Measurements from ENCODE around the gene BIRC5.
"Not testable (repeated sequence)": the region's sequence is repeated elsewhere in the genome, so short reads cannot be mapped to it uniquely, and the experiment has no call there.

Gene BIRC5

DNA sequence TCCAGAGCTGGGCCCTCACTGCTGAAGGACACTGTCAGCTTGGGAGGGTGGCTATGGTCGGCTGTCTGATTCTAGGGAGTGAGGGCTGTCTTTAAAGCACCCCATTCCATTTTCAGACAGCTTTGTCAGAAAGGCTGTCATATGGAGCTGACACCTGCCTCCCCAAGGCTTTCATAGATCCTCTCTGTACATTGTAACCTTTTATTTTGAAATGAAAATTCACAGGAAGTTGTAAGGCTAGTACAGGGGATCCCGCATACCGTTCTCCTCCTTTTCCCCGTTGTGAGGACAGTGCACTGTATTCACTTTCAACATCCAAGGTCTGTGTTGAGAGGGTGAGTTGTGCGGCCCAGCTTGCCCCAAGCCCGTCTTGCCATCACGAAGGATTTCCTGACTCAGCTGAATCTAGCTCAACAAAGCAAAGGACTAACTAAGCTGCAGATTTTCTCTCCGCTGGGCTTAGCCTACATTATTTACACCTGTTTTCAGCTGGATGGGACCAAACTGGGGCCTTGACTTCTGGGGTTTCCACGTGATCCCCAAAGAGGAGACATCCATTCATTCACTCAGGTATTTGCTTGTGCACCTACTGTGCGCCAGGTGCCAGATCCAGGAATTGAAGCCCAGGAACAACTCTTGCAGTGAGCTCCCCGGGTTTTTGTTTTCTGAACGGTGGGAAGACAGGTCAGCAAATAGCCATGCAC lies 12.2 kb downstream of the BIRC5 start:
- no peak for DNase-seq

DNA sequence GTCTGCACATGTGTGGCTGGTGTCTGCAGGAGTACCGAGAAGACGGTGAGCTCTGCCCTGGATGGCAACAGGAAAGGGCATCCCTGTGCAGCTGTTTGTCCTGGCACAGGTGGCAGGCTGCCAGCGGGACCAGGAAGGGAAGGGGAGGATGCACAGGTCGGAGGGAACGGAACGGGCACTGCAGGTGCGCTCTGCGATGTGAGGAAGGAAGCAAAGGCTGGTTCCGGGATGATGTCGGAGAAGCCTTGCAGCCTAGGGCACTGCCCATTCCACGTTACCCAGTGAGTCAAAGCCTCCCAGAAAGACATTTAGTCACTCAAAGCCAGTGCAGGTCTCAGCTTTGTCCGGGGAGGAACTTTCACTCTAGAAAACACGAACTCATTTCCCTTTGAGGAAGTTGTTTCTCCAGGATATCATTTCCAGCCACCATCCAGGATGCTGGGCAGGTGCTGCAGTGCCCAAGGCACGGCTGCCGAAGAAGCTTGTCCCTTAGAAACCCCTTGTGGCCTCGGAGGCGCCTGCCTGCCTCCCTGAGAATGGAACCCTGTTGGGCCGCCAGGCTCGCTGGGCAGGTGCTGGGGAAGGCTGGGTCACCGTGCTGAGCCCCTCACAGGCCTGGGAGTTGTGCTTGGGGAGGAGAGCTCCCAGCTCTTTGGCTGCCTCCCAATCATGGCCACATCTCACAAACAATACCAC lies 12.9 kb downstream of the BIRC5 start:
- DNase-seq: no peak

DNA sequence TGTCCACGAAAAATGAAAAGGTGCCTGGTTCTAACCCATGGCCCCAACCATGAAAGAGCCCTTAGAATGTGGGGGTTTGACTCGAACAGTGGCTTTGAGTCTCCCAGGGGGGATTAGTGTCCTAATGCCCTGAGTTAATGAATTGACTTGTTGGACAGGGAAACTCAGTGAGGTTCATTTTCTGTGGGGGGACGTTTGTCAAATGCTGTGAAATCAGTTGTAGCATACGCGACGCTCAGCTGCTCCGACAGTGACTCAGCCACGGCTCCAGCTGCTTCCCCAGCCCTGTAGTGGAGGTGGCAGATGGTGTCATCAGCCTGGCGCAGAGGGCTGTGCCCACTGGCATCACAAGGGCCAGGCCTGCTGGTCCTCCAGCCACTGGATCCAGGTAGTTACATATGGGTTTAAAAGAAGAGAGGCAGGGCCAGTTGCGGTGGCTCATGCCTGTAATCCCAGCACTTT lies 13.4 kb downstream of the BIRC5 start:
- no peak for DNase-seq

DNA sequence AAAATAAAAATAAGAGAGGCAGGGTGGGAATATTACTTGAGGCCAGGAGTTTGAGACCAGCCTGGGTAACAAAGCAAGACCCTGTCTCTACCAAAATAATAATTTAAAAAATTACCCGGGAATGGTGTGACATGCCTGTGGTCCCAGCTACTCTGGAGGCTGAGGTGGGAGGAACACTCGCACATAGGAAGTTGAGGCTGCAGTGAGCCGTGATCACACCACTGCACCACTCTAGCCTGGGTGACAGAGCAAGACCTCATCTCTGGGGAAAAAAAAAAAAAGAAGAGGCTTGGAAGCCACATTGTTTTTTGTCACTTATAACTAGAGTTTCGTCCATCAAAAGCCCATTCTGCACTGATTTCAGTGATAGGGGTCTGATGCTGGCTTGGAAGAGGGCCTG lies 14.1 kb downstream of the BIRC5 start:
- no peak for DNase-seq

DNA sequence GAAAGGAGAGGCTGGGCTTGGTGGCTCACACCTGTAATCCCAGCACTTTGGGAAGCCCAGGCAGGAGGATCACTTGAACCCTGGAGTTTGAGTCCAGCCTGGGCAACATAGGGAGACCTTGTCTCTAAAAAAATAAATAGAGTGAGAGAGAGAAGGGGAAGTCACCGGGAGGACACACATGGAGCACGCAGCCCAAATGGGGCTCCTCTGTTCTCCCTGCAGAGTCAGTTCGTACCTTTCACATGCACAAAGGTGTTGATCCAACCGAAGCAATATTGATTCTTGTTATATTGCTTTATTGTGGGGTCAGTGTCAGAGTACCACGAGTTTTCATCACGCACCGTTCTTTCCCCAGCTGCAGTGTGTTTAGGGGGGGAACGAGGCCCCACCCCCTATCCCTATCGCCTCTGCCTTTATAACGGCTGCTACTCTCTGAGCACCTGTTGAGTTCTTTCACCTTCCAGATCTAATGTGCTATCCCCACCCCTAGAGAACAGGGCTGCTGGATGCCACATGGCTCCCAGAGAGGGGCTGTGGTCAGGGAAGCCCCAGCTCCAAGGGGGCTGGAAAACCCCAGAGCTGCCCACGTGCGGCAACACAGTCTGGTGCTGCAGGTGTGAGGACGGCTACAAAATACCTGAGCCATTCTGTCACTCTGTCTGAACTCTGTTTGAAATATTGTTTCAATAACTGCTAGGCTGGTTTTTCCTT lies 16.4 kb downstream of the BIRC5 start:
- no peak for DNase-seq

DNA sequence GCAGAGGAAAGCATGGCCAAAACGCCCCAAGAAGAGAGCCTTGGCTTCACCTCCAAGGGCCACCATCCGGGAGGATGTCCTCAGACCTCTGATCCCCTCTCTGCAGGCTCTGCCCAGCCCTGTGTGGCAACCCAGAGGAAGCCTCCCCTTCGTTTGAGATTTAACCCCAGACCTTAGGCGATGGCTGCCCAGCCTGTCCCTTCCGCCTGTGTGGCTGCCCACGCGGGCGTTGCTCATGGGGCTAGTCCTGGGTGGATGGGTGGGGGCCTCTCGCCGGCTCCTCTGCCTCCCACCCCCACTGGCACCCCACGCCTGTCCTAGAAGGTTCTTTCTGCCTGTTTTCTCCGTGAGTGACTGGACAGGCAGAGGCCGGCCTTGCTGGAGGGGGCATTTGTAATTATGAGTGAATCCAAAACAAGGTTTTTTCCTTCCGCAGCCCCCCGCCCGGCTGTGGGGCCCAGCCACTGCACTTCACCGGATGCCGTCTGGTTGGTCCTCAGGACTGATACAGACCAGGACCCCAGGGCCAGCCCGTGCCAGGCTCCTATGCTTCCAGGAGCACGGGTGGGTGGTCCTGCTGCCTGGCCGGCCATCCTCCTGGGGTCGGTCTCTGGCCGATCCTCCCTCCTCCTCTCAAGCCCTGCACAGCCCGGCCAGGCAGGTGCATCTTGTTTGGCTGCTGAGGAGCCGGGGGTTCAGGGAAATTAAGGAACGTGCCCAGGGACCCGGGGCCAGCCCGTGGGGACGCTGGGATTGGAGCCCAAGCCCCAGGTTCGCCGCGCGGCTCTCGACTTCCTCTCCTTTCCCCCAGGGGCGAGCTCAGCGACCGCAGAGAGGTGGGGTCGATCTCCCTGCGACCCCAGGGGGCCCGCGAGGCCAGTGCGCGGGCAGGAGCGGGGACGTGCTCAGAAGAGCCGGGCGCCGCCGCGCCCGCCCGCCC lies 17.2 kb downstream of the BIRC5 start, which contains the start of gene TMEM235:
Gene TMEM235, plus strand, starts transcription at position 636 of the 940 bp plus-strand sequence. CDS start 393 bp downstream, outside the sequence.
- DNase-seq: no peak

DNA sequence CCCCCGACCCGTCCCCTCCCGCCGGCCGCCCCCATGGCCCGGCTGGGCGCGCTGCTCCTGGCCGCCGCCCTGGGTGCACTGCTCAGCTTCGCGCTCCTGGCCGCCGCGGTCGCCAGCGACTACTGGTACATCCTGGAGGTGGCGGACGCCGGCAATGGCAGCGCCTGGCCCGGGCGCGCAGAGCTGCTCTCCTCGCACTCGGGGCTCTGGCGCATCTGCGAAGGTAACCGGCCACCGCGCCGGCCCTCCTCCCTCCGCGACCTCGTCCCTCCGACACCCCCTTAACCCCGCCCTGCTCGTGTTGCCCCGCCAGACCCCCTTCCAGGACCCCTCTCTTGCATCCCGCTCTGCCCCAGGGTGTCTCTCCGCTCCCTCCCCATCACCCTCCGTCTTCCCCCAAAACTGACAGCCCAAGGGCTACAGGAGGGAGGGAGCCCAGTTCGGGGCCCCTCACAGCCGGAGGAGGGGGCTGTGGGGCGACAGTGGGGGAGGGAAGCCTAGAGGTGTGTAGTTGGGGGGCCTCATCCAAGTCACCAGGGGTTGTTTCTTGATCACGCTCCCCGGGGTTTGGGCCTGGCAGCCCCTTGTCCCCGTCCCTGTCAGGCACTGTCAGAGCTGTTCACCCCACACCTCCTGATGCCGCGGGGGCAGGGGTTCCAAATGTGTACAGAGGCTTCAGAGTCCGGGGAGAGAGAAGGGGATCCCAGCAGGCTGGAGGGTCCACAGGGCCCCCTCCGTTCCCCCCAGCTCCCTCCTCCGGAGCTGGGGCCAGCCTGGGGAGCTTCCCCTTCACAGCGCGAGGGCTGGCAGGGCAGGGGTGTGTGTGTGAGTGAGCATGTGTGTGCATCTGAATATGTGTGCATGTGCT lies 18.2 kb downstream of the BIRC5 start:
- DNase-seq: no peak

DNA sequence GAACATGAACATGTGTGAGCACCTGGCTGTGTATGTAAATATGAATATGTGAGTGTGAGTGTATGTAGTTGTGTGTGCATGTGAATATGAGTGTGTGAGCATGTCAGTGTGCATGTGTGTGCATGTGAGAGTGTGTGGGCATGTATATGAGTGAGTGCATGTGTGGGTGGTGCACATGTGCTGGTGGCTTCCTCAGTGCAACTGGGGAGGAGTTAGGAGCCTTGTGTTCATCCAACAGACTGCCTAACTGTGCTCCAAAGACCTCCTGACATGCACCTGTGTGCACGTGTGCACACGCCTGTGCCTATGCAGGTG lies 18.8 kb downstream of the BIRC5 start:
- DNase-seq: no peak

DNA sequence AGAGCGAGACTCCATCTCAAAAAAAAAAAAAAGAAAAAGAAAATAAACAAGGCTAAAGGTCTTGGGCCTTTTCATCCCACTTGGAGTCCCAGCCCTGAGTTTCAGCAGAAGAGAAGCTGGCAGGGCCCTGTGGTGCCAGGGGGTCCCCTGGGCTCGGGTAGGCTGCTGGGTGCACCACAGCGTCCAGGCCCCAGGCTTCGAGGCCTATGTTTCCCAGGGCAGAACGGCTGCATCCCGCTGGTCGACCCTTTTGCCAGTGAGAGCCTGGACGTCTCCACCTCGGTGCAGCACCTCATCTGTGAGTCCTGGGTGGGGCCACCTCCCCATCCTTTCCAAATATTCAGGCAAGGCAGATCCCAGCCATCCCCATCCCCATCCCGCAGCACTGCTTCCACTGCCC lies 19.6 kb downstream of the BIRC5 start:
- no peak for DNase-seq

DNA sequence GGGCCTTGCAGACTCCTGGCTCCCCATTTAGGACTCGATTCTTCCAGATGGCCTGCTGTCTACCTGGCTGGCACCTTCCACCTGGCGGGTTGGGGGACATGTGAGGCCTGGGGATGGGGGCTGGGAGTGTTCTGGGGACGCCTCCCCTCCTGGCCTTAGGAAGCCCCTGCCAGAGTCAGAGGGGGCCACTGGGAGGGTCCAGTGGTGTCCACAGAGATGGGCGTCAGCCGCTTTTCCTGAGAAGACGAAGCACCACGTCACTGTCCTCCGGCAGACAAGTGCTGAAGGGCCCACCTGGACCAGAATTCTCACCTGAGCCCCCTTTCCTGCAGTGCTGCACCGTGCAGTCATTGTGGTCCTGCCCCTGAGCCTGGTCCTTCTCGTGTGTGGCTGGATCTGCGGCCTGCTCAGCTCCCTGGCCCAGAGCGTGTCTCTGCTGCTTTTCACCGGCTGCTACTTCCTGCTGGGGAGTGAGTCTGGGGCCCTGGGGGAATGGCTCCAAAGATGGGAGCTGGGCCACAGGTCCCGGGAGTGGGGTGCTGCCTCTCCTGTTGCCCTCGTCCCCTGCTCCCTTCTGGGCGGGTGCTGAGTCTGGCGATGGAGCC lies 20.3 kb downstream of the BIRC5 start:
- no peak for DNase-seq

DNA sequence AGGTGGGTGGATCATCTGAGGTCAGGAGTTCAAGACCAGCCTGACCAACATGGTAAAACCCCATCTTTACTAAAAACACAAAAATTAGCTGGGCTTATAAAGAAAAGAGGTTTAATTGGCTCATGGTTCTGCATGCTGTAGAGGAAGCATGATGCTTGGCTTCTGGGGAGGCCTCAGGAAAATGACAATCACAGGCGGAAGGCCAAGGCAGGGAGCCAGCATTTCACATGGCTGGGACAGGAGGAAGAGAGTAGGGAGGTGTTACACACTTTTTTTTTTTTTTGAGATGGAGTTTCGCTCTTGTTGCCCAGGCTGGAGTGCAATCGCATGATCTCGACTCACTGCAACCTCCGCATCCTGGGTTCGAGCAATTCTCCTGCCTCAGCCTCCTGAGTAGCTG lies 21.0 kb downstream of the BIRC5 start:
- DNase-seq: not testable (repeated sequence)

DNA sequence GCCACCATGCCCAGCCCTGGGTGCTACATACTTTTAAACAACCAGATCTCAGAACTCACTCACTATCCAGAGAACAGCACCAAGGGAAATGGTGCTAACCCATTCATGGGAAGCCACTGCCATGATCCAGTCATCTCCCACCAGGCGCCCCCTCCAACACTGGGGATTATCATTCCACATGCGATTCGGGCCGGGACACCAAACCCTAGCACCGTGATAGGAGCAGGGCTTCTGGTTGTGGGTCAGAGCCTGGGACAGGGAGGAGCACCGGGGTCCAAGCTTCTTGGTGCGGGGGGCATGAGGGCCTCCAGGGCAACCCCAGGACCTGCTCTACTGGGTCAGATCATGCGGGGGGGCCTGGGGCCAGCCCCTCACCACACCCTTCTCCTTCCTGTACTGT lies 21.8 kb downstream of the BIRC5 start:
- no peak for DNase-seq

DNA sequence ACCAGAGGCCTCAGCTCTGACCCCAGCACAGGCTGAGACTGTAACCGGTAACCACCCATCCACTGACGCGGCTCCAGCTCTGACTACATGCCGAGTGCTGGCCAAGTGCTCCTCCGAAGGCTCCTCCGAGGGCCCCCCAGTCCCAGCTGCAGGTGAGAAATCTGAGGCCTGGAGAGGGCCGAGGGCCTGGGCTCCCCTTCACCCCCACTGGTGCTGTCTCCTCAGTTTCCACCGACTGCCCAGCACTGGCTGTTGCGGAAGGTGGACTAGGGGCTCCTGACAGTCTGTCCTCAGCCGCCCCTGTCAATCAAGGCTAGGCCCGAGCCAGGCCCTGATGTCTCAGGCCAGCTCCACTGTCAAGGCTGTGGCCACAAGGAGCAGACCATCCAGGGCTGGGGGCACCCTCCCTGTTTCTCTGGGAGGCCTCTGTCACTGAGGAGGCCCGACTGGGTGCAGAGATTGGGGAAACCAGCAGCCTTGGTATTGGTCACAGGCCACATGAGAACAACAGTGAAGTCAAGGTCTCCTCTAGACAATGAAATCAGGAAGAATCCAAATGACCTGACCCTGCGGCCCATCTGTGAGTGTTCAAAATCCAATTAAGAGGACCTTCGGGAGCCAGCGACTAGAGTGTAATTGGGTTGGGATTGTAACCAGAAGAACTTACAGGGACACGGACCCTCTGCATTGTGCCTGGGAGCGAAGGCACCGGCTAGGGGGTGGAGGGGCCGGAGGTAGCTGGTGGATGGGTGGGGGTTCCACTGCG lies 22.5 kb downstream of the BIRC5 start:
- DNase-seq: no peak

DNA sequence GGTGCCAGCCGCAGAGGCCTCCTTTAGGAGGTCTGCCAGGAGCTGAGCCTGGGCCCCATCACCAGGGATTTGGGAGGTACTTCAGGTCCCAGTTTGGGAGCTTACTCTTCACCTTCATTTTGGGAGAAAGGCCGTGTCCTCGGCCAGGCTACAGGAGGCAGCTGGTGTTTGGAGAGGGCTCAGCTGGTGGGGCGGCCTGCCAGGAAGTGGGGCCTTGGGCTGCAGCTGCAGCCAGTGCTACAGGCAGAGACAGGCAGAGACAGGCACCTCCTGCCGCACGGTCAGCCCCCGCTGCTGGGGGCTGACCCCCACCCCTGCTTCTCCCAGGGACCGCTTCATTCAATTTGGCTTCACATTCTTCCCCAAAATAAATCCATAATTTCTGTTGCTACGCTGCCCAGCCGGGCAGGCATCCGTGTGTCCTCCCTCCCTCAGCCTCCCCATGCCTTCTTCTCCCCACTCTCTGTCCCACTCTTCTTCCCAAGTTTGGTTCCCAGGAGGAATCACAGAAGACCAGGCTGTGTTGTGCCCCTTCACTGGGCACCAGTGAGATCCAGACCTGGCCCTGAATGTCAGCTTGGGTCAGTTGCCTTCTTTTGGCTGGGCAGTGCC lies 23.5 kb downstream of the BIRC5 start:
- no peak for DNase-seq

DNA sequence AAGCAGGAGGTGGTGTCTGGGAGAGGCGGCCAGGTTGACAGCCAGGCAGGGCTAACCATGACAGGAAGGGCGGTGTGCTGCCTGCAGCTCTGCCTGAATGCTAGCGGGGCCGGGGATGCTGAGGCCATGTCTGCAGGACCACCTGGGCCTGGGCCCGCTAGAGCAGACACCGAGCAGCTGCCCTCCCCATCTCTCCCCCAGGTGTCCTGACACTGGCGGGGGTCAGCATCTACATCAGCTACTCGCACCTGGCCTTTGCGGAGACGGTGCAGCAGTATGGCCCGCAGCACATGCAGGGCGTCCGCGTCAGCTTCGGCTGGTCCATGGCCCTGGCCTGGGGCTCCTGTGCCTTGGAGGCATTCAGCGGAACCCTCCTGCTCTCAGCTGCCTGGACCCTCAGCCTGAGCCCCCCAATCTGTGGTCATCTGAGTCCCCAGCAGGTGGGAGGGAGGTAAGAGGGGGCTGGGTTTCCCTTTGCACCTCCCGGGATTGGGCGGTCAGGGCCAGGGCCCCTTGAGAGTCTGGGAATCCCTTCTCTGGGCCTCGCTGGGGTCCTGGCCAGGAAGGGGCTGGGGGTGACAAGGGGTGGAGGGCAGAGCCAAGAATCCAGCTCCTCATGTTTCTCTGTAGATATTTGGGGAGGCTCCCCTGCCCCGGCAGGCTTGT lies 24.9 kb downstream of the BIRC5 start:
- no peak for DNase-seq

DNA sequence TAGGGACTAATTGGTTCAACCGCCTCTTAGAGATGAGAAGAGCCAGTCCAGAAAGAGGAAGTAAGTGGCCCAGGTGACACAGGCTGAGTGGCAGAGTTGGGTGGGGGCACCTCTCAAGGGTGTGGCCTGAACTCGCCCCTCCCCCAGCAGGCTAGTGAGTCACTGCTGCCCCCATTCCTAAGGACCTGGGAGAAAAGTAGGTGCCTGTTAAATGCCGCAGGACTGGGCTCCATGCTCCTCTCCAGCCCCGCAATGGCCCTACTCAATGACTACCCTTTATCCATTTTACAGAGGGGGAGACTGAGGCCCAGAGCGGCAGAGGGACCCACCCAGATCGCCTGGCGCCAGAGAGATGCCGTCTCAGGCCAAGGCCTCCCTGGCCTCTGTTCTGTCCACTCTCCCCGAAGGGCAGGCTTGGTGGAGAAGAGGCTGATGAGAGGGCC lies 25.5 kb downstream of the BIRC5 start:
- DNase-seq: no peak

DNA sequence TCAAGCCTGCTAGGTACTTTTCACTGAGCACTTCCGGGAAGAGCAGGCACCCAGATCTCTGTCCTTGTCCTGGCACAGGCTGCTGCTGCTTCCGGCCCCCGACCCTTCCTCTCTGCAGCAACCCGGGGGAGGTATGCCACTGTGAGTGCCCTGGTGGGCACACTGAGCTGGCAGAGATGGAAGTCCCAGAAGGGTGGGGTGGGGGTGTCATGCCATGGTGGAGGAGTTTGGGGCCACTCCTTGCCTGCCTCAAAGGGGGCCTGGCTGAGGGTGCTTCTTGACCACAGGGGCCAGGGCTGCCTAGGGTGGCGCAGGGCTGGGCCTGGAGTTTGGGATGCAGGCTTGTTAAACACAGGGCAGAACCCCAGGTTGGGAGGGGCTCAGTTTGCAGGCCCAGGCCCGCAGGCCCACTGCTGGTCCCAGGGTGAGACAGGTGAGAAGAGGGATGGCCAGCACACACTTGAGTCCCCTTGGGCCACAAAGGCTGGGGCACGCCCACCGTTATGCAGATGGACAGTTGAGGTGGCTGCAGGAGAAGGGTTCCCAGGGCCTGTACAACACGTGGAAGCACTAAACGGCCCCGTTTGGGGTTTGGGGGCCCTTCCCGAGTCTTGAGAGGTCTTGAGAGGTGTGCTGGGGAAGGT lies 26.1 kb downstream of the BIRC5 start:
- DNase-seq: no peak

DNA sequence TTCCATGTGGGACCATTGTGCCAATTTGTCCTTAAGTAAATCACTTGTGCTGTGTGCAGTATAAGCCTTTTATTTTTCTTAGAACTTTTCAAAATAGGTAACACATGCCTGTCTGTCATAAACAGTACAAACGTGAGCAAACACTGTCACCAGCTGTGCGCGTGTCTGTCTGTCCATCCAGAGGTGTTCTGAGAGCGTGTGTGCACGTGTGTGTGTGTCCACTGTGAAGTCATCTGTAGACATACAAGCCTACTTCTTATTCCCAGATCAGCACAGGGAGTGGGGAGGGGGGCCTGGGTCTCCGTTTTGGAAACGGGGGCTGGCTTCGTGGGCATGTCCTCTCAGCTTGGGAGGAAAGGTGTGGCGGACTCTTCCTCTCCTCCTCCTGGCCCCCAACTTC lies 26.8 kb downstream of the BIRC5 start:
- no peak for DNase-seq

Measured in GF-D8 (cell line).